WI38 (cell line): ENCODE measurements around the gene CDC14B.

Source experiments
- H3K4me3 ChIP-seq: 2 replicates; pipeline ENCODE4 v1.5.1; 2011; ENCODE audit warnings: low read depth, mild to moderate bottlenecking, control low read depth, low read length
- TF ChIP-seq, protein P1 (sequence below): IDR thresholded peaks from 2 replicates; pipeline ENCODE4 v1.5.1; 2012; ENCODE audit warnings: low read depth, mild to moderate bottlenecking, control low read depth, low read length

The CDC14B gene

DNA sequence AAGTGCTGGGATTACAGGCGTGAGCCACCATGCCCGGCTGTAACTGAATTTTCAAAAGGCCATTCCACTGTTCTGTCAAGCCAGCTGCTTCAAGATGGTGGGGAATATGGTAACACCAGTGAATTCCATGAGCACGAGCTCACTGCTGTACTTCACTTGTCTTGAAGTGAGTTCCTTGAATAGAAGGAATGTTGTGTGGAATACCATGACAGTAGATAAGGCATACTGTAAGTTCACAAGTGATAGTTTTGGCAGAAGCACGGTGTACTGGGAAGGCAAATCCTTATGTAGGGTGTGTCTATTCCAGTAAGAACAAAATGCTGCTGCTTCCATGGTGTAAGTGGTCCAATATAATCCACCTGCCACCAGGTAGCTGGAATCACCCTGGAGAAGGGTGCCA is 42.1 kb upstream of the CDC14B start:
- TF ChIP-seq, protein P1, sequence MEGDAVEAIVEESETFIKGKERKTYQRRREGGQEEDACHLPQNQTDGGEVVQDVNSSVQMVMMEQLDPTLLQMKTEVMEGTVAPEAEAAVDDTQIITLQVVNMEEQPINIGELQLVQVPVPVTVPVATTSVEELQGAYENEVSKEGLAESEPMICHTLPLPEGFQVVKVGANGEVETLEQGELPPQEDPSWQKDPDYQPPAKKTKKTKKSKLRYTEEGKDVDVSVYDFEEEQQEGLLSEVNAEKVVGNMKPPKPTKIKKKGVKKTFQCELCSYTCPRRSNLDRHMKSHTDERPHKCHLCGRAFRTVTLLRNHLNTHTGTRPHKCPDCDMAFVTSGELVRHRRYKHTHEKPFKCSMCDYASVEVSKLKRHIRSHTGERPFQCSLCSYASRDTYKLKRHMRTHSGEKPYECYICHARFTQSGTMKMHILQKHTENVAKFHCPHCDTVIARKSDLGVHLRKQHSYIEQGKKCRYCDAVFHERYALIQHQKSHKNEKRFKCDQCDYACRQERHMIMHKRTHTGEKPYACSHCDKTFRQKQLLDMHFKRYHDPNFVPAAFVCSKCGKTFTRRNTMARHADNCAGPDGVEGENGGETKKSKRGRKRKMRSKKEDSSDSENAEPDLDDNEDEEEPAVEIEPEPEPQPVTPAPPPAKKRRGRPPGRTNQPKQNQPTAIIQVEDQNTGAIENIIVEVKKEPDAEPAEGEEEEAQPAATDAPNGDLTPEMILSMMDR = no peak

DNA sequence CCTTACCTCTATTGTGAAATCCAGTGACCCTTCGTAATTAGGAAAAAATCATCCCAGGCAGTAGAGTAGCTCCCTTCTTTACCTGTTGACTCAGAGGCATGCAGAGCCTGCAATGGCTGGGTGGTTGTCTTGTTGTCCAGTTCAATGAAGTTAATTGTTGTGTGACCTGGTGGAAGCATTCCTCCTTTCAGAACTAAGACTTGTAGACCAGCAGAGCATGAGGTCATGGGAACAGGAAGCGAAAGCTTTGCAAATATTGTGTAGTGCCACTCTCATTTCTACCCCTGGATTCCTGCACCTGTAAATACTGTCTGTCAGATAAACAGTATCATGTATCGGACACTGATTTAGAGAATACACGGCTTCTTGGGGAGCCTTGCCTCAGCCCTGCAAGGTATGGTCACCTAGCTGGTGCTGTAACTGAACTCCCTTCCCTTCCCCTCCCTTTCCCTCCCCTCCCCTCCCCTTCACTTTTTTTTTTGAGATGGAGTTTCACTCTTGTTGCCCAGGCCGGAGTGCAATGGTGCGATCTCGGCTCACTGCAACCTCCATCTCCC is 41.1 kb upstream of the CDC14B start:
- no peak overlapping the region for H3K4me3 ChIP-seq
- TF ChIP-seq, protein P1 = no peak

More for the DNA sequence above, 42.1 kb upstream of the CDC14B start:
- no peak overlapping the region for H3K4me3 ChIP-seq

DNA sequence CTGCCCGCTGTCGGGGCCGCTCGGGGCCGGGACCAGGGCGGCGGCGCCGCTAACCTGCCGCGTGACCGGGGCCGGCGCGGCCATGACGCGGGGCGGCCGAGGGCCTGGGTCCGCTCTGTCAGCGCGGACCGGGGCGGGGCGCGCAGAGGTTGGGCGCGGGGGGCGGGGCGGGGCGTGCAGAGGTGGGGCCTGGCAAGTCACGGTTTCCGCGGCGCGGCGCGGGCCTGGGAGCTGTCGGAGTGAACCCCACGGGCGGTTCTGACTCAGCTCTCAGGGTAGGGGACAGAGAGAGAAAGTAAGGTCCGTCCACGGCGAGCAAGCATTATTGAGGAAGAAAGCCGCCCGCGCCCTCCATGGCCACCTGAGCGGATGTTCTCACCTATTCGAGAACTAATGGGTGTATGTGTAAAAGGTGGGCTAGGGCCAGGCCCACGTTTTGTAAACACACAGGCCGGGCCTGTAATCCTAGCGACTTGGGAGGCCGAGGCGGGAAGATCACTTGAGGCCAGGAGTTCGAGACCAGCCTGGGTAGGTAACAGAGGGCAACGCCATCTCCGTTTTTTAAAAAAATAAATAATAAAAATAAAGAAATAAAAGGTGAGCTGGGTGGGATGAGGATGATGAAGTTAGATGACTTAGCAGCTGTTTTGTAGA is 35.7 kb upstream of the CDC14B start, which contains the start of gene PRXL2C:
PRXL2C (minus strand) TSS at position 120 of the 654 bp plus-strand sequence; CDS start at position 84, 36 bp downstream.
- TF ChIP-seq, protein P1 = no peak
- H3K4me3 ChIP-seq = peak within 1 kb of the TSS; percentile 72

DNA sequence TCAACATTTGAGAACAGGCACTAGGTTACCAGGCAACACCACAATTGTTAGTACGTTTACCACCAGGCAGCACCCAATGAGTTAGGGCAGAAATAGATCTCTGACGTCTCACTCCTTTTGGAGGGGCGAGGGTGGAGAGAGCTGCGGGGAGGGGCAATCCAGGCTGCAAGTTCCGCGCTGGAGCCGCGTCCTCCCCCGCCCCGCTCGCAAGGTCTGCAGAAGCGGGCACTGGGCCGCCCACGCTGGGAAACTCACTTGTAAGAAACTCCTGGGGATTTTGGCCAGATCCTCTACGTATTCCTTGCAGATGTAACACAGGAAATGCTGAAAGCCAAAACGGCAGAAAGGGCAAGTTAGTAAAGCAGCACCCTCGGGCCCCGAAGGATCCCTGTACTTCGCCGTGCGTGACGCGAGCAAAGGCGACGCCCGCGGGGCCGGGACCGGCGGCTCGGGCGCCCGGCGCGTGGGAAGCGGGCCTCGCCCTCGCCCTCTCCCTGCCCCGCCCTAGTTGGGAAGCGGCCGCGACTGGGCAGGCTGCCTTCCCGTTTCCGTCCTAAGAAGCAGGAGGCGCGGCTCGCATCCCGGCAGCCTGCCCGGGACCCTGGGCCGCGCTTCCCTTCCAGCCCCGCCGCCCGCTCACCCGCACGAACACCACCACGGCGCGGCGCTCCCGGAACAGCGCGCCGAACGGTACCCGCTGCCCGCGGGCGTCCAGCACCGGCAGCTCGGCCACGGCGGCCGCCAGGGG is 35.0 kb upstream of the CDC14B start:
- TF ChIP-seq, protein P1 = no peak
- peak overlapping the region; percentile 72 for H3K4me3 ChIP-seq

DNA sequence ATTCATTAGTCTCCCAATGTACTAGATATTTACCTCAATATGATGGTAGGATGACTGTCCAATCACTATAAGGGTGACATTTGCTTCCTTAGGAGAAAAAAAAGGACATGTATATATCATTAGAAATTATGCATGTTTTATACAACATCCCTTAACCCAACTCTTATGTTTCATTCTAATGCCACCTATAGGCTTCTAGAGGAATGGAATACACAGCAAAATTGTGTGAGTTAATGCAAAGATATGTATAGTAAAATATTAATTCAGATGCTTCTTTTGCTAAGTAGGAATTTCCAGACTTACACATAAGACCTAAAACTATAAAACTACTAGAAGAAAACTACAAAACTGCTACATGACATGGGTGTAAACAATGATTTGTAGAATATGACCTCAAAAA is 32.0 kb upstream of the CDC14B start:
- H3K4me3 ChIP-seq = no peak overlapping the region
- TF ChIP-seq, protein P1 = peak; percentile 24; the same call in 1 of the 2 replicates

DNA sequence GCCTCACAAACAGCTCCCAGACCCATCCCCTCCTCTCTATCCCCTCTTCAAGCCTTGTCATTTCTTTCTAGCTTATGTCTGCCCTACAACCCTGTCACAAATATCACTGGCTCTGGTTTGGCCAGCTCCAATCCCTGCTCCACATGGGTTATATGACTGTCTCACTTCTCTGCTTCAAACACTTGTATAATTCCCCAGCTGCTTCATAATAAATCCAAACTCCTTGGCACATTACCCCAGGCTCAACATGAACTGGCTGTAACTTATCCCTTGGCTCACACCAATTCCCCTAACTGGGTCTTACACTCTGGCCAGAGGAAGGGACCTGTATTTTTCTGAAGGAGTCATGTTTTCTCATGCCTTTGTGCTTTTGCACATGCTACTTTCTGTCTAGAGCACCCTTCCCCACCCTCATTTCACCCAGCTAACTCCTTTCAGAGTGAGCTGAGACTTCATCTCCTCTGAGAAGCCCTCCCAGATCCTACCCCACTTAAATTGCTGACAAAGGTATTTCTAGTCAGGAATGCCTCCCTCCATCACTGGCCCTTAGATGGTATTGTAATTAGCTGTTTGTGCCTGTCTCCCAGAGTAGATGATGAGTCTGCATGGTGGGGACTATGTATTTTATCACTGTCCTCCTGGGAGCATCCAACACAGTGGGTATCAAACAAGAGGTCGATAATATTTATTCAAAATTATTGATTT is 30.1 kb upstream of the CDC14B start:
- TF ChIP-seq, protein P1 = no peak
- H3K4me3 ChIP-seq = no peak overlapping the region
